HG03066 (cell line): ENCODE measurements around the gene TAAR1.
"Not testable (repeated sequence)": the region's sequence is repeated elsewhere in the genome, so short reads cannot be mapped to it uniquely, and the experiment has no call there.

Experiments
- ATAC-seq: cut with Tn5 transposase; IDR thresholded peaks from one replicate; pipeline ENCODE4 v1.9.1; 2021; ENCODE audit warnings: low read depth; ENCODE audit not compliant: unreplicated experiment

Gene TAAR1, protein sequence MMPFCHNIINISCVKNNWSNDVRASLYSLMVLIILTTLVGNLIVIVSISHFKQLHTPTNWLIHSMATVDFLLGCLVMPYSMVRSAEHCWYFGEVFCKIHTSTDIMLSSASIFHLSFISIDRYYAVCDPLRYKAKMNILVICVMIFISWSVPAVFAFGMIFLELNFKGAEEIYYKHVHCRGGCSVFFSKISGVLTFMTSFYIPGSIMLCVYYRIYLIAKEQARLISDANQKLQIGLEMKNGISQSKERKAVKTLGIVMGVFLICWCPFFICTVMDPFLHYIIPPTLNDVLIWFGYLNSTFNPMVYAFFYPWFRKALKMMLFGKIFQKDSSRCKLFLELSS

DNA sequence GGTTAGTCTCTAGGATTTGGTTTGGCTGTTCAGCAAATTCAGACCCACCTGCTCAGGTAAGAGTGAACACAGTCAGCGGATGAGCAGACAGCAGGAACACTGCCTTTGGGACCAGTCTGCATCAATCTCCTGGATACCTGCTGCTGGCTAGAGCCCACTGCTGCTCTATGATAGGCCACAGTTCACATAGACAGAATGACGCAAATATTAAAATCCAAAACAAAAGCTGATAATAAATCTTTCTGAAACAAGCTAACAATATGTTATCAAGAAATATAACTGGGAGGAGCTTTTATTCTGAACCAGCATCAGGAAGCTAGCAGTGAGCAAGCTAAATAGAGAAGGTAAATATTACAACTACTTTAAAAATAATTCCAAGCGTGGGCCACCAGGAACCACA lies at the start of gene TAAR1:
Gene TAAR1 (minus strand): TSS at position 101 of the 400 bp plus-strand sequence. CDS start 13,179 bp downstream, outside the sequence.
- no peak for ATAC-seq

DNA sequence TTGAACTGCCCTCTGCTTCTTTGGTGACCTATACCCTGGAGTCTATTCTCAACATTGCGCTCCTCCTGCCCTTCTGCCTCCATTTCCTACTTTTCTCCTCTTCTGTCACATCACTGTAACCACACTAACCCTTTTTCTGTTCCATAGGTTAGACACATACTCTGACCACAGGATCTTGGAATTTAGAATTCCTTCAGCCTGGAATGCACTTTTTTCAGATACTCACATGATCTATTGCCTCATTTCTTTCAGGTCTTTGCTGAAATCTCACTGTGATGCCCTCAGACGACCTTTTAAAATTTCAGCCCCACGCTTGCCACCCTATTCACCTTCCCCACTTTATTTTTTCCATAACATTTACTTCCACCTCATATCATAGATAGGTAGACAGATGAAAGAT lies 49.8 kb upstream of the TAAR1 start:
- no peak for ATAC-seq

DNA sequence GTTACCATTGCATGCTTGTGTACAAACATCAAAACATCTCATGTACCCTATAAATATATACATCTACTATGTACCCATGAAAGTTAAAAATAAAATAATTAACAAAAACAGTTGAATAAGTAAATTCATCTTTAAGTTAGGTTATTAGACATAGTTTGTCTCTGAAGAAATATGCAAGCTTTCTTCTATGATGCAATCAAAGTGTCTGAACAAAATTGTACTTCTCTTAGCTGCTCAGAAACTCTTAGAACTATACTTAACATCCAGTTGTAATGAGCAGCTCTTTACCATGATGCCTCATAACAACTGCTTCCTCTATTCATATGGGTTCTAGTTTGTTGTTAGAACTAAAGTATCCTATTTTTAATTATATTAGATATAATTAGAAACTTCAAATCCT lies 49.0 kb upstream of the TAAR1 start:
- ATAC-seq = no peak

DNA sequence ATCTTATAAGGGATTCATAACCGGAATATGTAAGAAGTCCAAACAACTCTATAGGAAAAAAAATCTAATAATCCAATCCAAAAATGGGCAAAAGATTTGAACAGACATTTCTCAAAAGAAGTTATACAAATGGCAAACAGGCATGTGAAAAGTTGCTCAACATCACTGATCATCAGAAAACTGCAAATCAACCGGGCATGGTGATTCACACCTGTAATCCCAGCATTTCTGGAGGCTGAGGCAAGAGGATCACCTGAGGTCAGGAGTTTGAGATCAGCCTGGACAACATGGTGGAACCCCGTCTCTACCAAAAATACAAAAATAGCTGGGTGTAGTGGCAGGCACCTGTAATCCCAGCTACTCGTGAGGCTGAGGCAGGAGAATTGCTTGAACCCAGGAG lies 47.8 kb upstream of the TAAR1 start:
- not testable (repeated sequence) for ATAC-seq

DNA sequence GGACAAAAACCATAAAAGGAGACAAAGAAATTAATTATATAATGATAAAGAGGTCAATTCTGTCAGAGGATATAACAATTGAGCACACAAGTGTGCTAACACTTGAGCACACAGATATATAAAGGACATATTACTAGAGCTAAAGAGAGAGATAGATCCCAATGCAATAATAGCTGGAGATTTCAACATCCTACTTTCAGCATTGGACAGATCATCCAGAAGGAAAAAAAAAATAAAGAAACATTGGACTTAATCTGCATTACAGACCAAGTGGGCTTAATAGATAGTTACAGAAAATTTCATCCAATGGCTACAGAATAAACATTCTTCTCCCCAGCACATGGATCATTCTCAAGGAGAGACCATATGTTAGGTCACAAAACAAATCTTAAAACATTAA lies 45.0 kb upstream of the TAAR1 start:
- no peak for ATAC-seq

DNA sequence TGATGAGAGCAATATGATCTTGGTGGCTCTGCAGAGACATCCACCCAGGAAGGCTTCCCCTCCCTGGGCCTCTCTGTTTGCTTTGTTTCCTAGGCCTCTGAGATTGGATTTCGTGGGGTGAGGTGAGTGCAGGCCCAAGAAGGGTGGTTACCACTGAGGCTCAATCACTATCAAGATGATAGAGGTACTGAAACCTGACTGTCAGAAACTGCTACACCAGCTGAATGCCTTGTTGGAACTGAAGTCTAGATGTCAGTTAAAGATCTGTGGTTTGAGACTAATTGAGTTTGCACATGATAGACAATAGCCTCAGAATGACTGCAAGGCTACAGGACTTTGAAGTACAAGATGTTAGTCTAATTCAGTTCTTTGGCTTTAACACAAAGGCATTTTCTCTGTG lies 39.6 kb upstream of the TAAR1 start:
- ATAC-seq = no peak

DNA sequence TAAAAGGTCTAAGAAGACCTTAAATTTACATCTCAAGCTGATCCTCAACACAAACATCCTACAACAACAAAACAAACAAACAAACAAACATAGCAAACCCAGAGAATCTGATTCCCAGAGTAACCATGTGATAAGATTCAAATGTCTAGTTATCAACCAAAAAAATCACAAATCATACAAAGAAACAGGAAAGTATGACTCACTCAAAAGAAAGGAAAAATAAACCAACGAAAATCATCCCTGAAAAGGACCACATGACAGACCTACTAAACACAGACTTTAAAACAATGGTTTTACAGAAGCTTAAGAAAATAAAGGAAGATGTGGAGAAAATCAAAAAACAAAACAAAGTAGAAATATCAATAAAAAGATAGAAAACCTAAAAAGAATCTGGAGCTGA lies 36.8 kb upstream of the TAAR1 start:
- ATAC-seq = no peak

DNA sequence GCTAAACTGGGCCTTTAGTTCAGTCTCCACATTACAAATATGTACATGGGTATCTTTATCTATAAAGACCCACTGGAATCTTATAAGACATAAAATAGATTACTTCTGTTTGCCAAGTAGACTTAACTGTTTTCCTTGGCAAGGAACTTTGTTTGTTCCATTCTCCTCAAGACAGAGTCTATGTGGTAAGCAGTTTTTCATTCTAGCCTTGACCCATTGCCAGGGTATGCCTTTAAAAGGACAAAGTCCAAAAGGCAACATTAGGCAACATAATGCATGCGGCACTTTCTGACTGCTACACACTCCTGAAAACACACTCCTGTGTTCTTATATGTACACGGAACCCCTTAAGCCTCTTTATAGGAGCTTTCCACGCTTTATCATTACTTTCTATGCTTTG lies 34.5 kb upstream of the TAAR1 start:
- ATAC-seq = no peak

DNA sequence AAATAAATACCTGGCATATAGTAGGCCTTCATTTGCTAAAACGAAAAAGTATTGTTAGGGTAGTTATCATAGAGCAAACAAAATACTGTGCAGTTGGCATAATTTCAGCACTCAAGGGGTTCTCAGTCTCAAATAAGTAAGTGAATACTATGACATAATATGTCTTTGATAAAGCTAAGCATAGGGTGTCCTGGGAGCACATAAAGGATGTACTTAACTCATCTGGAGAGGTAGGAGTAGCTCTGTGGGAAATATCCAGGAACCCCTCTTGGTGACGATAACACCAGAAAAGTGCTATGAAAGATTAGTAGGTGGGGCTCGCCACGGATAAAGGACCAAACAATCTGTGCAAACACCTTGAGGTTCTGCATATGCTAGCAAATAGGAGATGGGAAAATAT lies 31.7 kb upstream of the TAAR1 start:
- ATAC-seq = no peak

DNA sequence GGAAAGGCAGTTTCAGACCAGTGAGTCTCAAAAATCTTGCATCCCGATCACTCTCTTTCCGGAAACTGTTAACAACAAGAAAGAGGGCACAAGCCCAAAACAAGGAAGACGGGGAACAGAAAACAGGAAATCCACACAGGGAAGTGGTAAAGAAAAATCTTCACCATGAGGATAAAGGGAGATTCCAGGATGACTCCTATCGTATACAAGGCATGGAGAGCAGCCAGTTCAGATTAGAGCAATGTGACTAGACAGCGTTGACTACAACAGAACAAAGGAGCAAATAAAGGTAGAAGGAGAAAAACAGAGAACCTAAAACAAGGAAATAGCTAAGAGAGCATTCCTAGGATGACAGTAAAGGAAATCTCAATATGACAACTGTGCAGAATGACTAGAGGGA lies 28.3 kb upstream of the TAAR1 start:
- ATAC-seq = no peak

DNA sequence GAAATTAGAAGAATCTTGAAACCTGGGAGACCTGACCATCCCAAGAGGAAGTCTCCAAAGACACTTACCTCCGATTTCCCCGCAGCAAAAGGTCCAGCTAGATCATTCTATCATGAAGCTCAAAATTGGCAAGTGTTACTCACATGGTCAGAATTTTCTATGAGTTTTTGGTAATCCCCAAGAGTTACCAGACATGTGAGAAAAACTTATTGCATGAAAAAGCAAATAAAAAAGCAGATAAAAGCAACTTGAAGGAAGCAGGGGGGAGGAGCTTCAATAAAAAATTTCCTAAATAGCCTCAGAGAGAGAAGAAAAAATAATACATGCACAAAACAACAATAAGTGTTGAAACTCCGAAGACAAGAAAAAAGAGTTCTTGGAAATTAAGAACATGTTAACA lies 27.5 kb upstream of the TAAR1 start:
- no peak for ATAC-seq

DNA sequence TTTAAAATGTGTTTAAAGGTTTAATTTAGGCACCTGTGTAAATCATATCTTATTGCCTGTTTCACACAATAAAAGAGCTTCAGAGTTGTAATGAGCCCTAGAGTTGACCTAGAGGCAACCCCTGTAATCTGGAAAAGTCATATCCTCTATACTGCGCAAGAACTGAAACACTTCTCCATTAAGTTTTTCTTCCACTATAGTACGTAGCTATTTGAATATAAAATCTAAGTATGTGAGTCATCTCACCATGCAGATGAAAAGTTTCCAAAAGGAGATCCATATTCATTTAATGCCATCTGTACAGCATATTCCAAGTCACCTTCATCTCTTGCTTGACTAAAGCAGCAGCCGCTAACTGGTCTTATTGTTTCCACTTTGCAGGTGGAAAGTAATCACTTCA lies 26.0 kb upstream of the TAAR1 start:
- ATAC-seq = no peak

DNA sequence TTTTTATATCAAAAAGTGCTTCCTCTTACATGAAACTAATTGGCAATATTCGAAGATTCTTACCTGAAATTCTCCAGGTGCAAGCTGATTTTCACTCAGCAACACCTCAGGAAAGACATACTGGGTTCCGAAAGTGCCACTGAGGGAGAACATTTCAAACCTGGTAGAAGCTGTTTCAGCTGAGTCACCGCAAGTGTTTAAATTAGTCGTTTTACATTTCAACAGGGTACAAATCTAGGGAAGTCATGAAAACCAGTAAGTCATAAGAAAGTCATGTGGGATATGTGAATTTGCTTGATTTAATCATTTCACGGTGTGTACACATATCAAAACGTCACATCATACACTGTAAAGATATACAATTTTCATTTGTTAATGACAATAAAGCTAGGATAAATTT lies 25.3 kb upstream of the TAAR1 start:
- no peak for ATAC-seq

DNA sequence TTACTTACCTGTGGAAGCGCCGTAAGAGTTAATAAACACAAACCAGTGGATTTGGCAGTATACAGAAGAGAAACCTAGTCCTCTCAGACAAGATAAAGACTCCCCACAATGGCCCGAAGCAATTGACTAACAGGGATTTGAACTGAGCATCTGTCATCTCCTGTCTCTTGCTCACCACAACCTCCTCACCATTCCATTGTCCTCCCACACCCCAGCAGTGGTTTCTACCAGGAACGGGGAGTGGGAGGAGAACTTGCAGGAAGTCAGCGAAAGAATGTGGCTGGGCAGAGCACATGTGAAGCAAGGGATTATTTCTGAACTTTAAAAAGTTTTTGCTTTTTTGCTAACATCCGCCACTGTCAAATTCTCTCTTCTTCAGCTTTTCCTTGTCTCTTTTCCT lies 24.6 kb upstream of the TAAR1 start:
- ATAC-seq = no peak

DNA sequence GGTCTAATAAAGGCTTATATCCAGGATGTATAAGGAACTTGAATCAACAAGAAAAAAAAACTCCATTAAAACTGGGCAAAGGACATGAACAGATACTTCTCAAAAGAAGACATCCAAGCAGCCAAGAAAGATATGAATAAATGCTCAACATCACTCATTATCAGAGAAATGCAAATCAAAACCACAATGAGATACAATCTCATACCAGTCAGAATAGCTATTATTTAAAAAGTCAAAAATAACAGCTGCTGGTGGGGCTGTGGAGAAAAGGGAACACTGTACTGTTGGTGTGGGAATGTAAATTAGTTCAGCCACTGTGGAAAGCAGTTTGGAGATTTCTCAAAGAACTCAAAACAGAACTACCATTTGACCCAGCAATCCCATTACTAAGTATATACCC lies 20.1 kb upstream of the TAAR1 start:
- ATAC-seq = not testable (repeated sequence)

DNA sequence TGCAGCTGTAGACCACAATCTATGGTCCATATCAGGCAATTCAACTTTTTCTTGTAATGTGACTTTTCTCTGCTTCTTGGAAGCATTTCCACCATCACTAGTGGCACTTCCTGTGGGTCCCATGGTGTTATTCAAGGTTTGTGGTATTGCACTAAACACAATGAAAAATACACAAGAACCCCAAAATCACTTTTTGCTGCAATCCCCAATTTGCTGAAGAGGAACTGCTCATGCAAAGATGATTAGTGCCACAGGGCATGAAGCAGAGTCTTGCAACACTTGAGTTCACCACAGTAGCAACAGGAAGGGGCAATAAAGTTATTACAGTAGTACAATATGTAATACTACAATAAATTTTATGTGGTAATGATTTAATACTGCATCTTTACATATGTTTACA lies 16.8 kb upstream of the TAAR1 start:
- ATAC-seq = no peak

DNA sequence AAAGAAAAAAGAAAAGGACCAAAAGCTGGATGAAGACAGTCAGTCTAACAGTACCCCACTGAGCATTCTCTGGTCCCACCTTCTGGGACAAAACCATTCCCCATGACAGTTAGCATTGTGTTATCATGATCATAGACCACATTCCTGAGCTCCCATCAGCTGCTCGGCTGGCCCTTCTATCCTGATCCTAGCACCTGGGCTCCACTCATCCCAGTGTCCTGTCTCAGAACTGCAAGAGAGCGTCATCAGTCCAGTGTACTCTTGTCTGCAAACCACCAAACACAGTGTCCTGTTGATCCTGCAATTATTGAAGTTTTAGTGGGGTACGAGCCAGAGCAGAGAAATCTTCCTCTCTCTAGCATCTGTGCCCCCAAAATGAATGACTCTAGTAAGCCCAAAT lies 16.0 kb upstream of the TAAR1 start:
- no peak for ATAC-seq

DNA sequence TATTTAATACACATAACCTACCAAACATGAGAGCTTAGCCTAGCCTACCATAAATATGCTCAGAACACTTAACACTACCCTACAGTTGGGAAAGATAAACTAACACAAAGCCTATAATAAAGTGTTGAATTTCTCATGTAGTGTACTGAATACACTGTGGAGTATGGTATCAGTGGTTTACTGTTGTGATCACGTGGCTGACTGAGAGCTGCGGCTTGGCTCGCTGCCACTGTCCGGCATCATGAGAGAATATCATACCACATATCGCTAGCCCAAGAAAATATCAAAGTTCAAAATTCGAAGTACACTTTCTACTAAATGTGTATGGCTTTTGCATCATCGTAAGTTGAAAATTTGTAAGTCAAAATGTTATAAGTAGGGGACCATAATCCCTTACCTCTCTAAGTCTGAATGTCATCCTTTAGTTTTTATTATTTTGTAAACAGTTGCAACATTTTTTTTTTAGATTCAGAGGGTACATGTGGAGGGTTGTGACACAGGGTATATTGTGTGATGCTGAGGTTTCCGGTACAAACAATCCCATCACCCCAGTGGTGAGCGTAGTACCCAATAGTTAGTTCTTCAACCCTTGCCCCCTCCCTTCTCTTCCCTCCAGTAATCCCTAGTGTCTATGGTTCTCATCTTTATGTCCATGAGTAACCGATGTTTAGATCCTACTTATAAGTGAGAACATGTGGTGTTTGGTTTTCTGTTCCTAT lies 14.6 kb upstream of the TAAR1 start:
- ATAC-seq = no peak

DNA sequence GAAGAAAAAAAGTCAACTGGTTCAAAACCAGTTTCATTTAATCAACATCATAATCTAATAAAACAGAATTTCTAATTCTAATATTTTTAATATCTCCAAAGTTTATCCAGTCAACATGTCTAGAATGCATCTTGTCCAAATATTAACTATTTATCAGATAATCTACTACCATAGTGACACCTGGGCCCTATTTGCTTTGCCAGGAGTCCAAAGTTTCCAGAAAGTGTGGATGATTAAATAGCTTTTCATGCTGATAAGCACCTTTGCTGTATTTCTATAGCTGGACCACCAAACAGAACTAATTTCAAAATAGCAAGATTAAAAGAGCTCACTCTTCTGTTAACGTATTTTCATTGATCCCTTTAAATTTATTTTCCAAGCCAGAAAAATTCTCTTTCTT lies 12.3 kb upstream of the TAAR1 start:
- no peak for ATAC-seq

DNA sequence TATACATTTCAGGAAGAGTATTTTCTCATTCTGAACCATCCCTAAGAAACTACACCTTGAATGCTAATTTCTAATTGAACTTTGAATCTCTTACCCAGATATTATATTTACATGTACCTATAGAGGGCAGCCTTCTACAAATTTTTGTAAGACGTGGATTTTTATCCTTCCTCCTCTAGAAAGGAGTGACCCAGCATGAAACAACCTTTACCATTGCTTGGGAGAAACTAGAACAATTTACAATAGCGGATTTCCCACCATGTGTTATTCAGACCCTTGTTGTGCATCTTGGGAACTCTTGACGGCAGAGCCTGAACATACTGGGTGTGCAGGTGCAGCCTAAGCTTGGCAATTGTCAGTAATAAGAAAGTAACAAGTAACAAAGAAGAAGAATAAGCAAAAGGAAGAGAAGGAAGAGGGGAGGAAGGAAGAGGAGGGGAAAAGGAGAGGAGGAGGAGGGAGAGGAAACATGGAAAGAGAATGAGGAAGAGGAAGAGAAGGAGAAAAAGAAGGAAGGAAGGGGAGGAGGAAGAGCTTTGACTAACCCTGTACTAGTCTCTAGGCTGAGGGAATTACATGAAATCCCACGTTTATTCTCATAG lies 10.8 kb upstream of the TAAR1 start:
- ATAC-seq = no peak

DNA sequence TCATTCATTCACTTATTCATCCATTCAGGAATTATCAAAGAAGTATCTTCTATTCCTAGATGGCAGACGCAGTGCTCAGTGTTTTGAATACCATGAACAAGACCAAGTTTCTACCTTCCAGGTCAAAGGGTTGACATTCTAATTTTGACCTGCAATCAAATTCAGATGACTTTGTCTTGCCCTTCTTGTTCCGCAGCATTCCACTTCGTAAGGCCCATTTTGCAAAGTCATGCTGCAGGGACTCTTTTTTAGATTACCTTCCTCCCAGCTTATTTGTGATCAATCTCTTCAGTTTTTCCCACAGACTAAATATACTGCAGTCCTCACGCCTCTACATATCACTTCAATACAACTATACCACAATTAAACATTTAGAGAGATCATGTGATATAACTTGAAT lies 7.1 kb upstream of the TAAR1 start:
- ATAC-seq = no peak
